ENCODE measurements around the gene KRTAP4-16.

GRCh38 chr17:41149652-41149985 lies 47.6 kb upstream of the KRTAP4-16 start, which contains the start of gene KRTAP4-5:
- TF ChIP-seq YY1 (IDR thresholded peaks at IDR 0.05; ENCODE audit: low read depth) = no peak
- TF ChIP-seq TAF1 (IDR thresholded peaks at IDR 0.05; ENCODE audit: low read depth) = no peak
- no peak for TF ChIP-seq FOXM1 (IDR thresholded peaks at IDR 0.05; ENCODE audit: borderline replicate concordance, low read depth)
- TF ChIP-seq NFIC (IDR thresholded peaks at IDR 0.05) = no peak
- TF ChIP-seq EP300 (IDR thresholded peaks at IDR 0.05; ENCODE audit: borderline replicate concordance) = no peak
- no peak for TF ChIP-seq MAX (IDR thresholded peaks at IDR 0.05)
- TF ChIP-seq REST (IDR thresholded peaks at IDR 0.05; ENCODE audit: low read depth) = peak; percentile 51; the same call in 1 of the 2 replicates
- TF ChIP-seq RAD21 (IDR thresholded peaks at IDR 0.05; ENCODE audit: low read depth) = no peak
